Measurements from ENCODE around the gene SDK2.
A peak's percentile ranks its signal among the peaks of the same experiment; 100 is the strongest.

The SDK2 gene

DNA sequence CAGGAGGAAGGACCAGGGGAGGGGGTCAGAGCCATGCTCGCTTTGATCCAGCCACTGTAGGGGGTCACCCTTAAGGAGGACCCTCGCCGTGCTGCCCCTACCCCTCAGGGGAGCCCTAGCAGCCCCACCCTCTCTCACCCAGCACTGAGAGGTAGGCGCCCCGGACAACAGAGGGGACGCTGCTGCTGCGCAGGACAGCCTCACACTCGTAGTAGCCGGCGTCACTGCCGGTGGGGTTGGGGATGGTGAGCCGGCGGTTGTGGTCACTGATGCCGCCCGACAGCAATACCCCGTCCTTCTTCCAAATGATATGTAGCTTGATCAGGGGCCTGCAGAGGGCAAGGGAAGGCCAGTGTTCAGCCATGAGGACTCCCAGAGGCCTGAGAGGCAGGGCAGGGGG lies 206.4 kb downstream of the SDK2 start:
- no peak for DNase-seq

DNA sequence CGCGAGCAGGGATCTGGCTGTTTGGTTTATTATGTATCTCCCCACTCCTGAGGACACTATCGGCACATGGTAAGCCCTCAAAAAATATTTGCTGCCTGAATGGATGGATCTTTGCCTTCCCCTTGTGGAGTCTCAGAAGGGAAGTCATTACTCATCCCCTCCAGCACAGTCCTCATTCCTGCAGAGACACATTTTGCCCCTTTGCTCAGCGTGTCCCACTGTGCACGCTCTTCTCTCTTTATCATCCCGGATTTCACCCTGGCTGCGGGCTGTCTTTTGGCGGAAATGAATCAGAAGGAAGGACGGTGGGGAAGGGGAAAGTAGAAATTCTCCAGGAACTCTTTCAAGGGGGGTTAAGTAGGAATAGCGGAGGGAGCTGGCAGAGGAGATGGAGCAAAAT lies 207.3 kb downstream of the SDK2 start:
- no peak for DNase-seq

DNA sequence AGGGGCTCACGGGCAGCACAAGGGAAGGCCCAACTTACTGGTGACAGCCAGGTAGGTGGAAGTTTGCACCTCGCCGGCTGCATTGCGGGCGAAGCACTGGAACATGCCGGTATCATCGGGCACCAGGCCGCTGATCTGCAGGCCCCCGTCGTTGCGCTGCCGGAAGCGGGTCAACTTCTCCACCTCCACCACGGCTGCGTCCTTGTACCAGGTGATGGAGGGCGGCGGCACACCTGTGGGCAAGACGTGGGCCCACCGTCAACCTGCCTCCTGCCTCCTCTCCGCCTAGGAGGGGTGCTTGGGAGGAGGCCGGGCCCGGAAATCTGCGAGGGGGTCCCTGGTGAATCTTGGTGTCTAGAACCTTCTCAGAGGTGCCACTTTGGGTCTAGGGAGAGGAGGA lies 208.8 kb downstream of the SDK2 start:
- DNase-seq: no peak

DNA sequence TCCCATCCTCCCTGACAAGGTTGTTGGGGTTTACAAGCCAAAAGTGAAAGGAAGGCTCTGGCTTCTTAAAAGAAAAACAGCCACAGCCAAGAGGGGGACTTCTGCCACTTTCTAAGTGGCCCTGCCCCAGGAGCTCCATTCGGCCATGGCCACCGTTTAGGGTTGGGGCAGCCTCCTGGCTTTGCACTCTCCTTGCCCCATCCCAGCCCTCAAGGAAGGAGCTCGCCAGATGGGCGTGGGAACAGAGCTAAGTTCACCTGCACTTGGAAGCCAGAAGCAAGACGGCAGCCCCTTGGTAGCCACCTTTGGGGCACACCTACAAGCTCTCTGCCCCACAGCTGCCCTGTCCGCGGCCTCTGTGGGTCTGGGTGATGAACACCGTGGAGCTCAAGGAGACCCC lies 210.1 kb downstream of the SDK2 start:
- DNase-seq: no peak

DNA sequence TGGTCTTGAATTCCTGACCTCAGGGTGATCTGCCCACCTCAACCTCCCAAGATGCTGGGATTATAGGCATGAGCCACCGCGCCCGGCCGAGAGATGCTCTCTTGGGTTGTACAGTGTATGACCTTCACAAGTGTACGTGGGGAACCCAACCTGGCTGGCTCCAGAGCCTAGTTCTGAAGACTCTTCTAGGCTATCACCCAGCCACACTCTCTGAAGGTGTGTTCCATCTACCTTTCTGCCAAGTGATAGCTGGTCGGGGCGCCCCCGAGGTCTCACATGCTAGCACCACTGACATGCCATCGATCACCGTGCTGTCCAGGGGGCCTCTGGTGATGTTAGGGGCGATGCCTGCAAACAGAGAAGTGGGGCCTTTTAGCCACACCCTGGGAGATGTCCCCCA lies 210.7 kb downstream of the SDK2 start:
- no peak for DNase-seq

DNA sequence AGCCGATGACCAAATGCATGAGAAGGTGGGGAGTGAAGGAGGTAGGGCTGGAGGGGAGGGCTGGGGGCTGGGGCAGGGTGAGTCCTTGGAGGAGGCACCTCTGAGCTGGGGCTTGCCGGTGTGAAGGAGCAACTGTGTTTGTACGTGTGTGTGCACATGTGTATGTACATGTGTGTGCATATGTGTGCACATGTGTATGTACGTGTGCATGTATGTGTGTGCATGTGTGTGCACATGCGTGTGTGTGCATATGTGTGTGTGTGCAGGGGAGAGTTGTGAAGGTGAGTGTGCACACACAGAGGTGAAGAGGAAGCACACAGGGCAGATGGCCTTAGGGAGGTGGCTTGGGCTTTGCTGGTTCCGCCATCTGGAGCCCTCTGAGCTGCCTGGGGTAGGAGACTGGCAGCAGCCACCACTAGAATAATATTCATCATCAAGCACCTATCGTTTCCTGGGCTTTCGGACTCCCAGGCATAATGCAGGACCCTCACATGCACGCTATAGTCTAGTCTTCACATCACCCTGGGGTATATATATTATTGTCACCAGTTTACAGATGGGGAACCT lies 211.5 kb downstream of the SDK2 start:
- DNase-seq: no peak

DNA sequence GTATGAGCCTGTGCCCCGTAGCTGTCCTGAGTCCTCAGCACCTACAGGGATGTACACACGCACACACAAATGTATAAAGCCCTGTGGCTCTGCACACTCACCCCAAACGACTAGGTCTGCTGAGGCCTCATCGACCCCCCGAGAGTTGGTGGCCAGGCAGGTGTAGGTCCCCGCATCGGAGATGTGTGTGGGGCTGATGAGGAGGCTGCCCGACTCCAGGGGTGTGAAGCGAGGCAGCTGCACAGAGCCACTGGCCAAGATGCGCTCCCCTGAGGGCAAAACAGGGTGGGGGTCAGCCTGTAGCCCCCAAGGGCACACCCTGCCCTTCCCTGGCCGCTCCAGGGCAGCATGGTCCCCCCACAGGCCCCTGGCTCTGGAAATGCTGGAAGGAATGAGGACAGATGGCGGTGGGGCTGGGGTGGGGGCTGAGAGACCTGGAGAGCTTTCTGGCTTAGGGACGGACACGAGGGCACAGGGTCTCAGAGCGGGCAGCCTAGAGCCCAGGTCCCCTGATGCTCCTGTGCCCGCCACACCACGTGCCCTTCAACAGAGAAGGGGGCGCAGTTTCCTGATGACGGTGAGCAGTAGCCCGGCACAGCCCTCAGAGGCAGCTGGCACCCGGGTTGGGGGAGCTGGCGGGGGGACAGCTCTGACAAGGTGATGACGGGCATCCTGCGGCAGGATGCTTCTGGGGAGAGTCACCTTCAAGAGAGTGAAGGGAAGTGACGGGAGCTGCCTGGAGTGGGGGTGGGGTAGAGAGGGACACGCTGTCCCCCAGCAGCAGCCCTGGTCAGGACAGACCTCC lies 212.6 kb downstream of the SDK2 start:
- no peak for DNase-seq

DNA sequence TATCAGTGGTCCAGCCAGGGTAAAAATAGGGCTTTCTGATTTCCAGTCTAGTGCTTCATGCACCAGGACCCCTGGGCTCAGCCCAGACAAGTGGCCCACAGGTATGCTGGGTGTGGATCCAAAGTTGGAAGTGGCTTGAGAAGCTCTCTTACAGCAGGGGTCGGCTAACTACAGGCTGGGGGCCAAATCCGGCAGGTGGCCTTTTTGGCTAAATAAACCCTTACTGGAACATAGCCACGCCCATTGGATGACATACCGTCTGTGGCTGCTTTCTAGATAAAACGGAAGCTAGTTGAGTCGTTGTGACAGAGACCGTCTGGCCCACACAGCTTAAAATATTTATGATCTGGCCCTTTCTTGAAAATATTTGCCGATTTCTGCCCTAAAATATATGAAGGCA lies 213.4 kb downstream of the SDK2 start:
- peak; percentile 2 for DNase-seq

DNA sequence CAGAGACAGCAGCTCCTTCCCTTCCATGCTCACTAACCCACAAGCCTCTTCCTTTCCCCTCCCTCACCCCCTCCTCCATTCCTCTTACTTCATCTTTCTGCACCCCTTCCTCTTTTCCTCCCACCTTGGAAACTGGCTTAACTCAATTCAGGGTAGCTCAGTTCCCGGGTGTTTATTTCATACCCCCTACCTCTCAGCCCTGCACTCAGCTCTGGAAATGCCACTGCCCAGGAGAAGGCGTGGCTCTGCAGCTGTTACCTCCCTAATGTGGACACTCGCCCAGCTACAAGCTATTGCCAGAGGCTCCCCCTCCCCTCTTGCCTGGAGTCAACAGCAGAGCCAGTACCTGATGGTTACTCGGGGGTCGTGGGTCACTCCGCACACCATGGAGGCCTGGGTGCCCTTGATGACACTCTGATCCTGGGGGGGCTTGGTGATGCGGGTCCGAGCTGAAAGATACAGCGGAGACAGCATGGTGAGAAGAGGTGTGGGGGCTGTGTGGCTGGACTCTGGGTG lies 214.0 kb downstream of the SDK2 start:
- DNase-seq: no peak

DNA sequence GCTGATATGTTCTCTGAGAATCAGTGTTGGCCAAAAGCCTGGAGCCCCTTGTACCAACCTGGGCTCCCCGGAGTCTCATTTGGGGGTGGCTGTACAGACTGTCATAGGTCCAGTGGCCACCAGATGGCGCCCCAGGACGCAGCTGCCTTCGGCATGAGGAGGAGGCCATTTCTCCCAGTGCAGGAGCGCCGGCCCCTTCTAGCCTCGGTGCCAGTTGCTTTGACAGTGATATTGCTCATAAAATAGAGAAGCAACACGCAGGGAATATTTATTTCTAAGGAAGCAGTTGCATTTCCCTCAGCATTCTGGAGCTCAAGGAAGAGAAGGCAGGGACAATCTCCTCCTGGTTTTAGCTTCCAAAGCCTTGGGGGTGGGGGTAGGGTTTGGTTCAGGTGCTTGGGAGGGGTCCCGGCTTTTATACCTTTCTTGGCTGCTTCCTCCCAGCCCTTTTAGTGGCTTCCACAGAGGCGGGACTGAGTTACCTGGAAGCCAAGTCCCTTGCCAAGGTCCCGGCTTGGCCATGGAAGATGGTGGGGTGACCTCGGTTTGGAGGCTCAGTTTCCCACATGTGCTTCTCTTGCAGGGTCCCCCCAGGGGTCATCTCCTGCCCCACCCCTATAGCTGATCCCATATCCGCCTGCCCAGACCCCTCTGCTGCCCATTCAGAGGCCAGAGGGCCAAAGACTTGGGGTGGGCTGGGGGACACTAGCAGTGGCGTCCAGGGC lies 214.6 kb downstream of the SDK2 start:
- peak; percentile 89 for DNase-seq

DNA sequence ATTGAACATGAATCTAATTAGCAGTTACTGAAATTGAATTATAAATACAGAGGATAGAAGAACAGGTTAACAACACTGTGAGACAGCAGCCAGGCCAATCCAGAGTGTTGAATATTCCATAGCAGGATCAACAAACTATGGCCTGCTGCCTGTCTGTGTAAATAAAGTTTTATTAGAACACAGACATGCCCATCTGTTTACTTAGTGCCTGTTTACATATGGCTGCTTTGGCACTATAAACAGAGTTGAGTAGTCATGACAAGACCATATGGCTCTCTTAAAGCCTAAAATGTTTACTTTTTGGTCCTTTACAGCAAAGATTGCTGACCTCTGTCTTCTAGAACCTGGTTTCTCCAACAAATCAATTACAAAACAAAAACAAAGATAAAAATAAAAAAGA lies 217.0 kb downstream of the SDK2 start:
- no peak for DNase-seq

DNA sequence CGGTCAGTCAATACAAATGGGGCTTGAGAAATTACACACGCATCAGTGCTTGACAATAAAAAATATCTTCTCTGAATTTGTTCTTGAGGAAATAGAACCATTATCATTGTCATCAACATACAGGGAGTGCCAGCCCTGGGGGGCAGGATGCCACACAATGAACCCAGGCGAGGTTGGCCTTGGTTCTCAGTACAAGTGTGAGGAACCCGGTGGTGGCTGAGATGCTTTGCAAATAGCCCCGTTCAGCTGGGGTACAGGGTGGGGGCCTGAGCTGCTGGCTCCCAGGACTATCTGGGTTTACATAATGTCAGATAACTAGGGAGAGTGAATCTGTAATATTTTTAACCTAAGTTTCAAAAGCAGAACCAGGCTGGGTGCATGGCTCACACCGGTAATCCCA lies 219.7 kb downstream of the SDK2 start:
- DNase-seq: no peak

DNA sequence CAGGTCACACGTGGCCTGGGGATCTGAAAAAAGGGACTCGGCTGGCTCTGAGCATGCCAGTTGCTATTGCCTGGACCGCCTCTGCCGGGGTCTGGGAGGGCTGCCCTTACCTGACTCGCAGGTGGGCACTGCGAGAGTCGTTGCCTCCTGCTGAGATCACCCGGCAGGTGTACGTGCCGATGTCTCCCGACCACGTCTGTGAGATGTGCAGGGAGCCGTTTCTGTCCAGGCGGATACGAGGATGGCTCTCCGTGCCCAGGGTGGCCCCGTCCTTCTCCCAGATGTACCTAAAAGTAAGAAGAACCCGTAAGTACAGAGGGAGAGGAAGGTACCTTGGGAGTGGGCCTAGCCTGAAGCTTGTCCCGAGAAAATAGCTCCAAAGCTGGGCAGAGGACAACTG lies 220.4 kb downstream of the SDK2 start:
- DNase-seq: no peak

DNA sequence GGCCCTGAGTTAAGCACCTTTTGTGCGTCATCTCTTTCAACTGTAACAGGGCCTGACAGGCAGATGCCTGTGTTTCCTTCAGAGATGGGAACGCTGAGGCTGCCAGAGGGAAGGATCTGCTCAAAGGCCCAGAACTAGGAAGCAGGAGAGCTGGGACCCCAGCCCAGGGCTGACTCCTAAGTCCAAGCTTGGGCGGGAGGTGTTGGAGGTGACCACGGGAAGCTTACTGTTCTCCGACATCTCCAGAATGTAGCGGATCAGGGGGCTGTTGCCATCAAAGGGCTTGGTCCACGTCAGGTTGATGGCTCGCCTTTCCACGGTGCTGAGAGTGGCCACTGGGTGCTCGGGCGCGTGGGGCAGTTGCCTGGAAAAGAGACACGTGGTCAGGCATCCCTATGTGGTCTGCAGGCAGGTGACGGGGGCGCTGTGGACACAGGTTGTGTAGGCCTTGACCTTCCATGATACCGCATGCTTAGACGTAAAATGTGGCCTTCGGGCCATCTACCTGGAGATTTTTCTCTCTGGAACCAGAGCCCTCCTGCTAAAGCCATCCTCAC lies 221.0 kb downstream of the SDK2 start:
- DNase-seq: no peak

DNA sequence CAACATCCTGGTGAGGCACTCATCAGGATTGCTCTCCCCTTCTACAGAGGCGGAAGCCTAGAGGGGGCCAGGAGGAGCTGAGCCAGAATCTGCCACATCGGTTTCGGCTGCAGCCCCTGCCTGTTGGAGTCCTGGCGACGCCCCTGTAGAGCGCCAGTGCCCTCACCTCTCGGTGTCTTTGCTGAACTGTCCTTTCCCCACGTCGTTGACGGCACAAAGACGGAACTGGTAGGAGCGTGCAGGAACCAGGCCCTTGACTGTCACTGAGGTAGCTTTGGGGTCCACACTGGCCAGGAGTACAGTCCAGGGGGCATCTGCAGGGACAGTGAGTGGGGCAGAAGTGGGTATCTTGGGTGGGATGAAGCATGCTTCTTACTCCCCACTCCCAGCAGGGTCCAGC lies 222.1 kb downstream of the SDK2 start:
- no peak for DNase-seq

DNA sequence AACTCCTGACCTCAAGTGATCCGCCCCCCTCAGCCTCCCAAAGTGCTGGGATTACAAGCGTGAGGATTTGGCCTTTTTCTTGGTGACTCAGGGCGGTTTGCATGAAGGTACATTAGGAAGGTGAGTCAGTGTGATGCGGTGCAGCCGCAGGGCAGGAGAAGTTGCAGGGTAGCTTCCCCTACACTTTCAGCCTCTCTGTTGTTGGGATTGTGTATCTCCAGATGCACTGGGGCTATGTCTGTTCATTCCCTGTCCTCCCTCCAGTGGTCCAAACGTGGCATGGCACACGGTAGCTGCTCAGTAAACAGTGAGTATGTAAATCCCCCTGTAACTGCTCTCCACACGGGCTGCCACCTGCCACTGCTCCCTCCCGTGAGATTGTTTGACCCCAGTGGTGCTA lies 223.3 kb downstream of the SDK2 start:
- DNase-seq: no peak

DNA sequence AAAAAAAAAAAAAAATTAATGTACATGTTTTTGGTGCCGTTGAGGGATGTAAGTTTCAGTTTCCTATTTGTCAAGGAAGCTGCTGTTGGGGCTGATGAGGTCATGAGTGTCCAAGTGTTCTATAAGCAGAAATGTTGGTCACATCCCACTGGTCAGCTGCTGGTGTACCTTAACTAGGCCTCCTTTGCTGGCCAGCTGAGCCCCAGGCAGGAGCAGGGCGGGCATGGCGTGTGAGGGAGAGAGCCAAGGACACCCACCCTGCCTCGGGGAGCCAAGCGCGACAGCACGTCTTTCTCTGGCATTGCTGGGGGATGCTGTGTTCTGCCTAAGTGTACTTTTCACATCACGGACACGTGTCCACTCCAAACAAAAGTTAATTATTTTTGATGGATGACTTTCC lies 224.4 kb downstream of the SDK2 start:
- no peak for DNase-seq

DNA sequence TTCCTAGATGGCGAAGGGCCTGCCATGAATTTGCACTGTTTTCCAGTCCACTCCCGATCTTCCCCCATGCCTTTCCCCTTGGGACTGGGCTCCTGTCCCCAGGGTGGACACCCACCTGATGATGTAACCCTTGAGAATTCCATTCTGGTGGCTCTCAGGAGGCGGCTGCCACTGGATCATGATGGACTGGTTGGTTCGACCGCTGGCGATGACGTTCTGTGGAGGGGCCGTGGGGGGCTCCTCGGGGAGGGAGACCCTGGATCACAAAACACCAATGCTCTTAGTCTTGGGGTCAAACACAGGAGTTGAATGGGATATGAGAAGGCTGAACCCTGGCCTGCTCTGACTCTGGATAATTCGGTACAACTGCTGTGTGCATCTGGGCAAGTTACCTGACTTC lies 225.2 kb downstream of the SDK2 start:
- DNase-seq: no peak

DNA sequence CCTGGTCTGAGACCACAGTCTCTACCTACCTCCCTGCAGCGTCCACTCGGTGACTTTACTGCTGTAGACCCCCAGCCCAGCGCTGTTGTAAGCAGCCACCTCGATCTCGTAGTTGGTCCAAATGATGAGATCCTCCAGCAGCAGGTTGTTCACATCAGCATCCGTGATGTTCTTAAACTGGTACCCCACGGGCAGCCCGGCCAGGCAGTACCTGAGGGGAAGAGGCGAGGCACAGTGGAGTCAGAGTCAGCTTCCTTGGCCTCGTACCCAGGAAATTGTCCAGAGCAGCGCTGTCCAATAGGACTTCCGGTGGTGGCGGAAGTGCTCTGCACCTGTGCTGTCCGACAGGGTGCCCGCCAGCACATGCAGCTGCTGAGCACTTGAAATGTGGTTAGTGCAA lies 228.5 kb downstream of the SDK2 start:
- no peak for DNase-seq

DNA sequence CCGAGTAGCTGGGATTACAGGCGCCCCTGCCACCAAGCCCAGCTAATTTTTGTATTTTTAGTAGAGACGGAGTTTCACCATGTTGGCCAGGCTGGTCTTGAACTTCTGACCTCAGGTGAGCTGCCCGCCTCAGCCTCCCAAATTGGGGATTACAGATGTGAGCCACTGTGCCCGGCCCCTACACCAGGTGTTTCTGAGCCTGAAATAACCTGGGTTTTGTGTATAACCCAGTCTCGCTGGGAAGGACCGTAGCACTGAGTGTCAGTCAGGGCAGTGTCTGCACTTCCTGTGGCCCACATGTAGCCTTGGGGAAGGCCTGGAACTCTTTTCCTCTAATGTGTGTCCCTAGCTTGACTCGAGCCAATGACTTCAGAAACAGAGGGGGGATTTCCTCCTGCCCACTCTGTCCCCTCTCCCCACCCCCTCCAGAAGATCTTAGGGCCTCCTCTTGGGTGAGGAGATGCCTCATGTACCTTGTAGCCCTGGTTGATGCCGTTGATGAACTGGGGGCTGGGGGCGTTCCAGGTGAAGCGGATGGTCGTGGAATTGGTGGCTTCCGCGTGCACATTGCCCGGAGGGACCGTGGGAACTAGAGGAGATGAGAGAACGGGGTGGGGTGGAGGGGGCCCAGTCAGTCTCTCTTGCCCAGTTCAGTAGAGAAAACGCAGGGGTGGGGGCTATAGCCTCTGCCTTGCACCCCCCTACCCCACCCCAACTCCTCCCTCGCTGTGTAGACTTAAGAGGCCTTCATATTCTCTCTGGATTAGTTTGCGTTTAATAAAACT lies 229.9 kb downstream of the SDK2 start:
- no peak for DNase-seq

DNA sequence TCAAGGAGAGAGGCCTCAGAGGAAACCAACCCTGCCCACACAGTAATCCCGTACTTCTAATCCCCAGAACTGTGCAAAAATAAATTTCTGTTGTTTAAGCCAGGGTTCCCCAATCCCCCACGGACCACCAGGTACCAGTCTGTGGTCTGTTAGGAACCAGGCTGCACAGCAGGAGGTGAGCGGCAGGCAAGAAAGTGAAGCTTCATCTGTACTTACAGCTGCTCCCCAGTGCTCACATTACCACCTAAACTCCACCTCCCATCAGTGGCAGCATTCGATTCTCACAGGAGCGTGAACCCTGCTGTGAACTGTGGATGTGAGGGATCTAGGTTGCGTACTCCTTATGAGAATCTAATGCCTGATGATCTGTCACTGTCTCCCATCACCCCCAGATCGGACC lies 231.3 kb downstream of the SDK2 start:
- no peak for DNase-seq

DNA sequence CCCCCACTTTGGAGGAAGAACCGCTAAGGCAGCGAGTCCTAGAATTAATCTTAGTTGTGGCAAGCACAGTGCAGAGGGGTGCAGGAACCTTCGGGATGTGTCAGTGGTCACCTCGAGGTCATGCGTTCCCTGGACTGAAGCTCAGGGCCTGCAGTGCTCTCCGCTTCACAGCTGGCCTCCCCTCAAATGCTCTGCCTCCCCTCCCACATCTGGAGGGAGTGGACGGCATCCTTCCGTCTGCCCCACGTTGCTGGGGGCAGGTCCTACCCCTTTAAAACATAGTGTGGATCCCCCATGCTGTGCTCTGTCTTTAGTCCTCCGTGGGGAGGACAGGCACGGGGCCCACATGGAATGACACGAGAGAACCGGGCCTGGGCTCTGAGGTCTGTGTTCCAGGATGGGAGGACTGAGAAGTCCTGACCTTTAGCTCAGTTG lies 232.9 kb downstream of the SDK2 start:
- DNase-seq: no peak

All from activated CD4-positive, alpha-beta T cell treated with anti-CD3 and anti-CD28 coated beads, Interleukin-2, Interleukin-6, amounts not matched to agents 100 ng/mL and 50 ng/mL, durations not matched to agents 16 hours and 8 hours (primary cell).